VCaP (cell line): ENCODE measurements around the gene UBE3C.

Experiments used
- H3K27ac ChIP-seq: fragments of 450-650 bp; 2 replicates; pipeline ENCODE4 v1.5.1; 2017
- TF ChIP-seq, protein P1 (sequence below): fragments of 450-650 bp; conservative IDR thresholded peaks from 2 replicates; pipeline ENCODE4 v1.5.1; 2017; ENCODE audit warnings: mild to moderate bottlenecking, moderate library complexity

UBE3C gene

DNA sequence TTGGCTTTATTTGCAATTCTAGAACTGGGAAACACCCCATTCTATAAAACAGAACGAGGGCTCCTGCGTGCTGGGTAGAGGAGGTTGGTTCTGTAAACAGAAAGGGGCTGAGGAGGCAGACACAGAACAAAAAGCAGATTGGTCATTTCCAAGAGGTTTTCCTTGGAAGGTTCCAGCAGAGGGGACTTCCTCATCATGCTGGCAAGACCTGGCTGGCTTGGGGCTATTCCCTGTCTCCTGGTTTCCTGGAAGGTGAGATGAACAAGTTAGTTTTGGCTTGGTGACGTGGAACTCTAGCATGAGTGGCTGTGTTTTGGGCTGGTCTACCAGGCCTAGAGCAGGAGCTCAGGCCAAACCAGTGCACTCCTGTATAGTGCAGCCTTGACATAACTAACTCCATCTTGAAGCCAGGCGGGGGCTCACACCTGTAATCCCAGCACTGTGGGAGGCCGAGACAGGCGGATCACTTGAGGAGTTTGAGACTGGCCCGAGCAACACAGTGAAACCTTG, 172.0 kb downstream of the UBE3C start:
- TF ChIP-seq, protein P1, sequence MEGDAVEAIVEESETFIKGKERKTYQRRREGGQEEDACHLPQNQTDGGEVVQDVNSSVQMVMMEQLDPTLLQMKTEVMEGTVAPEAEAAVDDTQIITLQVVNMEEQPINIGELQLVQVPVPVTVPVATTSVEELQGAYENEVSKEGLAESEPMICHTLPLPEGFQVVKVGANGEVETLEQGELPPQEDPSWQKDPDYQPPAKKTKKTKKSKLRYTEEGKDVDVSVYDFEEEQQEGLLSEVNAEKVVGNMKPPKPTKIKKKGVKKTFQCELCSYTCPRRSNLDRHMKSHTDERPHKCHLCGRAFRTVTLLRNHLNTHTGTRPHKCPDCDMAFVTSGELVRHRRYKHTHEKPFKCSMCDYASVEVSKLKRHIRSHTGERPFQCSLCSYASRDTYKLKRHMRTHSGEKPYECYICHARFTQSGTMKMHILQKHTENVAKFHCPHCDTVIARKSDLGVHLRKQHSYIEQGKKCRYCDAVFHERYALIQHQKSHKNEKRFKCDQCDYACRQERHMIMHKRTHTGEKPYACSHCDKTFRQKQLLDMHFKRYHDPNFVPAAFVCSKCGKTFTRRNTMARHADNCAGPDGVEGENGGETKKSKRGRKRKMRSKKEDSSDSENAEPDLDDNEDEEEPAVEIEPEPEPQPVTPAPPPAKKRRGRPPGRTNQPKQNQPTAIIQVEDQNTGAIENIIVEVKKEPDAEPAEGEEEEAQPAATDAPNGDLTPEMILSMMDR: no peak
- no peak overlapping the region for H3K27ac ChIP-seq

DNA sequence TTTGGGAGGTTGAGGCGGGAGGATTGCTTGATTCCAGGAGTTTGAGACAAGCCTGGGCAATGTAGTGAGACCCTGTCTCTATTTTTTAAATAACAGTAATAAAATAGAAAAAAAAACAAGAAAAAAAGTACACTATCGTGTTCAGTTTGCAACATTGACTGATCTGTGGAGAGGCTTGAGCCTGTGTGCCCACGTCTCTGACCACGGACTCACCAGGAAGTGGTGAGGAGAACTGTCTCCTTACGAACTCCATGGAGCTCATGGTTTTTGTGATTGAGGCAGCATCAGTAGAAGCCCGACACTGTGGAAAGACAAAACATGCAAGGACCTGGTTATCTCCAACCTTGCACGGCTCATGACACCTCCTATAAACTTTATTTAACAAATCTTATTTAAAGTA, 174.2 kb downstream of the UBE3C start:
- TF ChIP-seq, protein P1: no peak
- no peak overlapping the region for H3K27ac ChIP-seq

DNA sequence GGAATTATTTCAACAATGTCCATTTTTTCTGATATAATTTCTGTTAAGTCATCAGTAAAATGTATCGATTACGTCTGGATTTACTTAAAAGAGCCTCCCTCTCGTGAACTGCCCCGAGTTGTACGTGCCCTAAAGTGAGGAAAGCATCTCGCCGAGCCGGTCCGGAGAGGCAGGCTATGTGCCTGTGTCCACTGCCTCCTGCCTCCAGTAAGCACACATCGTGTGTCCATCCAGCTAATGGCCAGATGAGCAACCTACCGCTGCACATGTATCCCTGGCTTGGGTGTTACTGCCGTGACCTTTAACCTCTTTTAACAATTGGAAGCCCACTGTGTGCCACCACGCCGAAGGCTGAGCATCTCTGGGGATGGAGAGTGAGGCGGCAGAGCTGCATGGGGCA, 174.9 kb downstream of the UBE3C start:
- TF ChIP-seq, protein P1: no peak

DNA sequence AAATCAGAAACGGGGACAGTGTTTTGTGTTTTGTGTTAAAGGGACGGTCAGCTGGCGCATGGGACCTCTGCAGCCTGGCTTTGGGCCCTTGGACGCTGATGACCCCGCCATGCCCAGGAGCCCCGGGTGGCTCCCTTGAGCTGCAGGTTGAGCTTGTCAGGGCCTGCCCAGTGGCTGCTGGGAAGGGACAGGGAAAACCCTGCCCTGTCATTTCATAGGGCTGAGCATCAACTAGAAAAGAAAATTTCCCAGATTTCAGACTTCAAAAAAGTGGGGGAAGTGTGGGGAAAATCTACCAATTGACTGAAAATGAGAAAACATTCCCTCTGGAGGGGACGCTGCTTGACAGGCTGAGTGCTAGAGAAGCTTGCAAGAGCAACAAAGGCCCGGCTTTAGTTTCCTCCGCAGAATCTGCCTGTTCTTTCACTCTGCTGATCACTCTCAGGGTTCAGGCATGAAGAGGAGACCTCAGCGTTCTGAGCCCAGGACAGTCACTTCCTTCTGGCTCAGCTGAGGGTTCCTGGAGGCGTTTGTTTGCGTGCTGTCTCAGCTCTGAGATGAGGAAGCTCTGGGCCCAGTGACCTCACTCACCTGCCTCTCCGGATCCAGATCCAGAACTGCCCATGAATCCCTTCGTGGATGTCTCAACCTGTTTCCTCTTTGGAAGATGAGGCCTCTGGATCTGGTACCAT, 179.4 kb downstream of the UBE3C start:
- TF ChIP-seq, protein P1: no peak
- peak overlapping the region; percentile 32; the same call in 1 of the 2 replicates for H3K27ac ChIP-seq

More for the DNA sequence above, 174.9 kb downstream of the UBE3C start:
- H3K27ac ChIP-seq: no peak overlapping the region
